WTC11 (cell line): Measurements from ENCODE around the gene HCAR2.
"Not testable (repeated sequence)": the region's sequence is repeated elsewhere in the genome, so short reads cannot be mapped to it uniquely, and the experiment has no call there.

Experiments used
- NFYB ChIP-seq: sonication (generic); formaldehyde crosslinking; conservative IDR thresholded peaks from 2 replicates; pipeline ENCODE4 v1.8.0; 2022; ENCODE audit warnings: low read depth, missing genetic modification reagents
- TF ChIP-seq, protein P1 (sequence below): fragments of 200-600 bp; IDR thresholded peaks from 2 replicates; pipeline ENCODE4 v1.8.0; 2022; ENCODE audit warnings: antibody characterized with exemption
- TF ChIP-seq, protein P2 (sequence below): sonication (generic); formaldehyde crosslinking; IDR thresholded peaks from 2 replicates; pipeline ENCODE4 v1.8.0; 2022; ENCODE audit warnings: missing genetic modification reagents
- TF ChIP-seq, protein P3 (sequence below): sonication (generic); formaldehyde crosslinking; conservative IDR thresholded peaks from 2 replicates; pipeline ENCODE4 v1.8.1; 2023; ENCODE audit warnings: mild to moderate bottlenecking, low read depth, missing genetic modification reagents, moderate library complexity

DNA sequence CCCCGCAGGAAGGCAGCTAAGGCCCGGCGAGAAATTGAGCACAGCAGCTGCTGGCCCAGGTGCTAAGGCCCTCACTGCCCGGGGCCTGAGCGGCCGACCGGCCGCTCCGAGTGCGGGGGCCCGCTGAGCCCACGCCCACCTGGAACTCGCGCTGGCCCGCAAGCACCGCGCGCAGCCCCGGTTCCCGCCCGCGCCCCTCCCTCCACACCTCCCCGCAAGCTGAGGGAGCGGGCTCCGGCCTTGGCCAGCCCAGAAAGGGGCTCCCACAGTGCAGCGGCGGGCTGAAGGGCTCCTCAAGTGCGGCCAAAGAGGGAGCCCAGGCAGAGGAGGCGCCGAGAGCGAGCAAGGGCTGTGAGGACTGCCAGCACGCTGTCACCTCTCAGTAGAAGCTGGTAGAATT lies 26.4 kb downstream of the HCAR2 start:
- TF ChIP-seq NFYB (CRISPR knock-in tag) = not testable (repeated sequence)
- TF ChIP-seq, protein P1, sequence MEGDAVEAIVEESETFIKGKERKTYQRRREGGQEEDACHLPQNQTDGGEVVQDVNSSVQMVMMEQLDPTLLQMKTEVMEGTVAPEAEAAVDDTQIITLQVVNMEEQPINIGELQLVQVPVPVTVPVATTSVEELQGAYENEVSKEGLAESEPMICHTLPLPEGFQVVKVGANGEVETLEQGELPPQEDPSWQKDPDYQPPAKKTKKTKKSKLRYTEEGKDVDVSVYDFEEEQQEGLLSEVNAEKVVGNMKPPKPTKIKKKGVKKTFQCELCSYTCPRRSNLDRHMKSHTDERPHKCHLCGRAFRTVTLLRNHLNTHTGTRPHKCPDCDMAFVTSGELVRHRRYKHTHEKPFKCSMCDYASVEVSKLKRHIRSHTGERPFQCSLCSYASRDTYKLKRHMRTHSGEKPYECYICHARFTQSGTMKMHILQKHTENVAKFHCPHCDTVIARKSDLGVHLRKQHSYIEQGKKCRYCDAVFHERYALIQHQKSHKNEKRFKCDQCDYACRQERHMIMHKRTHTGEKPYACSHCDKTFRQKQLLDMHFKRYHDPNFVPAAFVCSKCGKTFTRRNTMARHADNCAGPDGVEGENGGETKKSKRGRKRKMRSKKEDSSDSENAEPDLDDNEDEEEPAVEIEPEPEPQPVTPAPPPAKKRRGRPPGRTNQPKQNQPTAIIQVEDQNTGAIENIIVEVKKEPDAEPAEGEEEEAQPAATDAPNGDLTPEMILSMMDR = not testable (repeated sequence)
- TF ChIP-seq, protein P2, sequence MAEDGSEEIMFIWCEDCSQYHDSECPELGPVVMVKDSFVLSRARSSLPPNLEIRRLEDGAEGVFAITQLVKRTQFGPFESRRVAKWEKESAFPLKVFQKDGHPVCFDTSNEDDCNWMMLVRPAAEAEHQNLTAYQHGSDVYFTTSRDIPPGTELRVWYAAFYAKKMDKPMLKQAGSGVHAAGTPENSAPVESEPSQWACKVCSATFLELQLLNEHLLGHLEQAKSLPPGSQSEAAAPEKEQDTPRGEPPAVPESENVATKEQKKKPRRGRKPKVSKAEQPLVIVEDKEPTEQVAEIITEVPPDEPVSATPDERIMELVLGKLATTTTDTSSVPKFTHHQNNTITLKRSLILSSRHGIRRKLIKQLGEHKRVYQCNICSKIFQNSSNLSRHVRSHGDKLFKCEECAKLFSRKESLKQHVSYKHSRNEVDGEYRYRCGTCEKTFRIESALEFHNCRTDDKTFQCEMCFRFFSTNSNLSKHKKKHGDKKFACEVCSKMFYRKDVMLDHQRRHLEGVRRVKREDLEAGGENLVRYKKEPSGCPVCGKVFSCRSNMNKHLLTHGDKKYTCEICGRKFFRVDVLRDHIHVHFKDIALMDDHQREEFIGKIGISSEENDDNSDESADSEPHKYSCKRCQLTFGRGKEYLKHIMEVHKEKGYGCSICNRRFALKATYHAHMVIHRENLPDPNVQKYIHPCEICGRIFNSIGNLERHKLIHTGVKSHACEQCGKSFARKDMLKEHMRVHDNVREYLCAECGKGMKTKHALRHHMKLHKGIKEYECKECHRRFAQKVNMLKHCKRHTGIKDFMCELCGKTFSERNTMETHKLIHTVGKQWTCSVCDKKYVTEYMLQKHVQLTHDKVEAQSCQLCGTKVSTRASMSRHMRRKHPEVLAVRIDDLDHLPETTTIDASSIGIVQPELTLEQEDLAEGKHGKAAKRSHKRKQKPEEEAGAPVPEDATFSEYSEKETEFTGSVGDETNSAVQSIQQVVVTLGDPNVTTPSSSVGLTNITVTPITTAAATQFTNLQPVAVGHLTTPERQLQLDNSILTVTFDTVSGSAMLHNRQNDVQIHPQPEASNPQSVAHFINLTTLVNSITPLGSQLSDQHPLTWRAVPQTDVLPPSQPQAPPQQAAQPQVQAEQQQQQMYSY (CRISPR knock-in tag) = not testable (repeated sequence)
- TF ChIP-seq, protein P3, sequence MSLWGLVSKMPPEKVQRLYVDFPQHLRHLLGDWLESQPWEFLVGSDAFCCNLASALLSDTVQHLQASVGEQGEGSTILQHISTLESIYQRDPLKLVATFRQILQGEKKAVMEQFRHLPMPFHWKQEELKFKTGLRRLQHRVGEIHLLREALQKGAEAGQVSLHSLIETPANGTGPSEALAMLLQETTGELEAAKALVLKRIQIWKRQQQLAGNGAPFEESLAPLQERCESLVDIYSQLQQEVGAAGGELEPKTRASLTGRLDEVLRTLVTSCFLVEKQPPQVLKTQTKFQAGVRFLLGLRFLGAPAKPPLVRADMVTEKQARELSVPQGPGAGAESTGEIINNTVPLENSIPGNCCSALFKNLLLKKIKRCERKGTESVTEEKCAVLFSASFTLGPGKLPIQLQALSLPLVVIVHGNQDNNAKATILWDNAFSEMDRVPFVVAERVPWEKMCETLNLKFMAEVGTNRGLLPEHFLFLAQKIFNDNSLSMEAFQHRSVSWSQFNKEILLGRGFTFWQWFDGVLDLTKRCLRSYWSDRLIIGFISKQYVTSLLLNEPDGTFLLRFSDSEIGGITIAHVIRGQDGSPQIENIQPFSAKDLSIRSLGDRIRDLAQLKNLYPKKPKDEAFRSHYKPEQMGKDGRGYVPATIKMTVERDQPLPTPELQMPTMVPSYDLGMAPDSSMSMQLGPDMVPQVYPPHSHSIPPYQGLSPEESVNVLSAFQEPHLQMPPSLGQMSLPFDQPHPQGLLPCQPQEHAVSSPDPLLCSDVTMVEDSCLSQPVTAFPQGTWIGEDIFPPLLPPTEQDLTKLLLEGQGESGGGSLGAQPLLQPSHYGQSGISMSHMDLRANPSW (CRISPR knock-in tag) = not testable (repeated sequence)
